Activated CD8-positive, alpha-beta memory T cell treated with anti-CD3 and anti-CD28 coated beads for 48 hours (primary cell): ENCODE results near the gene DHRS7B.
"Not testable (repeated sequence)": the region's sequence is repeated elsewhere in the genome, so short reads cannot be mapped to it uniquely, and the experiment has no call there.

ENCODE experiments used
- DNase-seq, 3 experiments: peaks; one replicate each; pipeline ENCODE4 v3.0.0-alpha.2; 2020; ENCODE audit warnings: low read depth in 2 of 3, low spot score in 2 of 3

DHRS7B gene

GRCh38 chr17:21107067-21107650 is 19.6 kb upstream of the DHRS7B start:
- DNase-seq: not testable (repeated sequence)

- no peak for DNase-seq
Measured at GRCh38 chr17:21108651-21109050, 18.1 kb upstream of the DHRS7B start.

GRCh38 chr17:21113049-21113690 is 13.6 kb upstream of the DHRS7B start:
- no peak for DNase-seq

GRCh38 chr17:21113716-21114115 is 13.0 kb upstream of the DHRS7B start:
- DNase-seq: no peak

GRCh38 chr17:21114791-21115190 is 12.0 kb upstream of the DHRS7B start:
- DNase-seq: not testable (repeated sequence)

- peak in 2 of 3 experiments; percentile 19 to 42 for DNase-seq
Measured at GRCh38 chr17:21119247-21119918, 7.4 kb upstream of the DHRS7B start.

GRCh38 chr17:21119919-21120249 is 6.9 kb upstream of the DHRS7B start:
- DNase-seq: no peak

- no peak for DNase-seq
Measured at GRCh38 chr17:21124086-21124485, 2.7 kb upstream of the DHRS7B start.

- DNase-seq: not testable (repeated sequence)
Measured at GRCh38 chr17:21124517-21124916, 2.2 kb upstream of the DHRS7B start.

GRCh38 chr17:21125862-21126261 is 902 bp upstream of the DHRS7B start:
- no peak for DNase-seq

GRCh38 chr17:21127509-21128077 is 829 bp downstream of the DHRS7B start:
- DNase-seq: no peak

GRCh38 chr17:21129023-21129681 is 2.4 kb downstream of the DHRS7B start:
- no peak for DNase-seq

GRCh38 chr17:21131137-21131536 is 4.4 kb downstream of the DHRS7B start:
- no peak for DNase-seq

- DNase-seq: no peak
Measured at GRCh38 chr17:21132428-21132827, 5.7 kb downstream of the DHRS7B start.

GRCh38 chr17:21134559-21134958 is 7.8 kb downstream of the DHRS7B start:
- no peak for DNase-seq

- no peak for DNase-seq
Measured at GRCh38 chr17:21140911-21141310, 14.1 kb downstream of the DHRS7B start.

GRCh38 chr17:21141331-21141730 is 14.6 kb downstream of the DHRS7B start:
- DNase-seq: no peak

GRCh38 chr17:21142065-21142464 is 15.3 kb downstream of the DHRS7B start:
- not testable (repeated sequence) for DNase-seq

GRCh38 chr17:21143695-21144094 is 16.9 kb downstream of the DHRS7B start:
- no peak for DNase-seq

- DNase-seq: not testable (repeated sequence)
Measured at GRCh38 chr17:21144299-21144698, 17.5 kb downstream of the DHRS7B start.

GRCh38 chr17:21146362-21147015 is 19.7 kb downstream of the DHRS7B start:
- DNase-seq: no peak
